Omental fat pad (tissue), 4 donors: ENCODE results near the gene PBXIP1. TPM values are rescaled to one million over a fixed set of nuclear protein-coding genes. Genes with fewer than 3 reads are reported as not detected.
A peak's percentile ranks its signal among the peaks of the same experiment; 100 is the strongest.
"Not testable (repeated sequence)": the region's sequence is repeated elsewhere in the genome, so short reads cannot be mapped to it uniquely, and the experiment has no call there.

ENCODE experiments used
- ATAC-seq: fragments of 150-250 bp; one replicate; pipeline ENCODE4 v1.9.1; 2016; ENCODE audit warnings: mild to moderate bottlenecking, moderate library complexity; ENCODE audit not compliant: low FRiP score
- DNase-seq: peaks from one replicate; pipeline ENCODE4 v3.0.0-alpha.2; 2019; ENCODE audit warnings: low spot score
- total RNA-seq, 4 donors: library from RNA; depleted of rRNA; stranded (reverse); fragments of >200 nt; gene quantifications; one replicate each; pipeline ENCODE4 v1.1.0, GENCODE V29; 2016
- TF ChIP-seq, protein P1 (sequence below), 3 donors: fragments of 450-650 bp; IDR thresholded peaks; one replicate each; pipeline ENCODE4 v1.5.1; 2016 to 2017; ENCODE audit warnings: antibody characterized with exemption in 3 of 3, mild to moderate bottlenecking in 3 of 3, moderate library complexity in 2 of 3

Gene PBXIP1
- total RNA-seq, 4 donors from 2014 or later, result 65.0 to 93.7 (median 82.0) TPM

DNA sequence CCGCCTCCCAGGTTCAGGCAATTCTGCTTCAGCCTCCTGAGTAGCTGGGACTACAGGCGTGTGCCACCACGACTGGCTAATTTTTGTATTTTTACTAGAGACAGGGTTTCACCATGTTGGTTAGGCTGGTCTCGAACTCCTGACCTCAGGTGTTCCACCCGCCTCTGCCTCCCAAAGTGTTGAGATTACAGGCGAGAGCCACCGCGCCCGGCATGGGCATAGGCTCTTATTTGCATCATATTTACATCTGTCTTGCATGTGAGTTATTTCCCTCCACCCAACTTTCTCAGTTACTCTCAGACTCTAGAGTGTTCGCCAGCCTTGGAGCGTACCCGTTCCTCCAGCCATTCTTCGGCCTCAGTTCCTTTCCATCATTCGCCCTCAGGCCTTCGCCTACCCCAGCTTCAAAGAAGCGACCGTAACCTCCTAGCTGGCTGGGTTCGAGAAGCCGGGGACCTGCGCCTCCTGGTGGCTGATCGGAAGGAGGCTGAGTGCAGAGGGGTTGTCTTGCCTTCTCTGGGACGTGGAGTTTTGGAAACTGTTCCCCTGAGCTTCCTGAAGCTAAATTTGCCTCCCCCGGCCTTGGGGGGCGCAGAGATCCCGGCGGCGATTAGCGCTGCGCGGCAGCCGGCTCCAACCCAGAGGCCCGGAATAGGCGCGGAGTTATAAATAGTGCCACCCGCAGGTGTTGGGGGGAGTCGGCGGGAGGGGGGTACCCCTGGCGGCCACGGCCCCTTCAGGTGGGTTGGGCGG, 43.1 kb upstream of the PBXIP1 start:
- ATAC-seq, result no peak
- TF ChIP-seq, protein P1, sequence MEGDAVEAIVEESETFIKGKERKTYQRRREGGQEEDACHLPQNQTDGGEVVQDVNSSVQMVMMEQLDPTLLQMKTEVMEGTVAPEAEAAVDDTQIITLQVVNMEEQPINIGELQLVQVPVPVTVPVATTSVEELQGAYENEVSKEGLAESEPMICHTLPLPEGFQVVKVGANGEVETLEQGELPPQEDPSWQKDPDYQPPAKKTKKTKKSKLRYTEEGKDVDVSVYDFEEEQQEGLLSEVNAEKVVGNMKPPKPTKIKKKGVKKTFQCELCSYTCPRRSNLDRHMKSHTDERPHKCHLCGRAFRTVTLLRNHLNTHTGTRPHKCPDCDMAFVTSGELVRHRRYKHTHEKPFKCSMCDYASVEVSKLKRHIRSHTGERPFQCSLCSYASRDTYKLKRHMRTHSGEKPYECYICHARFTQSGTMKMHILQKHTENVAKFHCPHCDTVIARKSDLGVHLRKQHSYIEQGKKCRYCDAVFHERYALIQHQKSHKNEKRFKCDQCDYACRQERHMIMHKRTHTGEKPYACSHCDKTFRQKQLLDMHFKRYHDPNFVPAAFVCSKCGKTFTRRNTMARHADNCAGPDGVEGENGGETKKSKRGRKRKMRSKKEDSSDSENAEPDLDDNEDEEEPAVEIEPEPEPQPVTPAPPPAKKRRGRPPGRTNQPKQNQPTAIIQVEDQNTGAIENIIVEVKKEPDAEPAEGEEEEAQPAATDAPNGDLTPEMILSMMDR (IDR thresholded peaks at IDR 0.05), result peak in 1 of 3 donors; percentile 47
- no peak for DNase-seq

DNA sequence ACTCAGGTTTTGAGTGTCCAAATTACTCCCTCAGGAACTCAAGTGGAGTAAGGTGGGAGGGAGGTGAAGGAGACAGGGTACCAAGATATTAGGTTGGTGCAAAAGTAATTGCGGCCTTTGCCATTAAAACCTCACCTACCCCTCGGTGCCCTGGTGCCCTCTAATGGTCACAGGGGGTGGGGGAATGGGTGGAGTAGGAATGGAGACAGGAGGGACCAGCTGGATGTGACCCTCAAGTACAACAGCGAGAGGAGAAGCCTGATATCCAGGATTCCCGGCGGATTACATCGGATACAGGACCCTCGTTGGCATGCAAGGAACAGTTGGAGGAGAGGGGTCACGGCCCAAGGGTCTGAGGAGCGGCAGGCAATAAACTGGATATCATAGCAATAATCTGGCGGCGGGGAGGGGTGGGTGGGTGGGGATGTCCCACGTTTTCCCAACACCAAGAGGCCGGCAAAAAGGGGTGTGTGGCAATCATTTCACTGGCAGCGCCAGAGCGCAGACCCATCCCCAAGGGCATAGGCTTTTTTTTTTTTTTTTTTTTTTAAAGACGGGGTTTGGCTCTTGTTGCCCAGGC, 42.4 kb upstream of the PBXIP1 start:
- ATAC-seq (no peak), DNase-seq (no peak)
- TF ChIP-seq, protein P1 (IDR thresholded peaks at IDR 0.05), result no peak

DNA sequence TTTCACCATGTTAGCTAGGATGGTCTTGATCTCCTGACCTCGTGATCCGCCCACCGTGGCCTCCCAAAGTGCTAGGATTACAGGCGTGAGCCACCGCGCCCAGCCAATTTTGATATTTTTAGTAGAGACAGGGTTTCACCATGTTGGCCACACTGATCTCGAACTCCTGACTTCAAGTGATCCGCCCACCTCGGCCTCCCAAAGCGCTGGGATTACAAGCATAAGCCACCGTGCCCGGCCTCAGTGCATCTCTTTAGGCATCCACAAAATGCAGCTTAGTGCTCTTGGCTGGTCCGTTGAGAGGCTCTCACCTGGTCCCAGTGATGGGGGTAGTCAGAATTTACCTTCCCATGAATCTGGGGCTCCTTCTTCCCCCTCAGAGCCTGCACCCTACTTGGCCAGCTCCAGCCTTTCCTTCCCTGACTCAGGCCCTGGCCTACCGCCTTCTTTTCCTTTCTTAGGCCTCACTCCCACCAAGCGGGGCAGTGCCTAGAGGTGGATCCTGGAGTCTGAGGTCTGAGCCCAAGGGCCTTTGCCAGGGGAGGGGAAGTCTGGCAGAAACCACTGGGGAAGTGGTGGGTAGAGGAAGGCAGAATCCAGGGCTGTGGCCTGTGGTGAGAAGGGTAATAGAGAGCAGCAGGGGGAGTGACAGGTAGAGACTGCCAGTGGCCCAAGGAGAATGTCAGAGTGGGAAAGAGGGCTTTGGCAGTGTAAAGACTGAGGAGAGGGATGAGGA, 41.2 kb upstream of the PBXIP1 start:
- no peak for DNase-seq
- TF ChIP-seq, protein P1 (IDR thresholded peaks at IDR 0.05), result no peak

DNA sequence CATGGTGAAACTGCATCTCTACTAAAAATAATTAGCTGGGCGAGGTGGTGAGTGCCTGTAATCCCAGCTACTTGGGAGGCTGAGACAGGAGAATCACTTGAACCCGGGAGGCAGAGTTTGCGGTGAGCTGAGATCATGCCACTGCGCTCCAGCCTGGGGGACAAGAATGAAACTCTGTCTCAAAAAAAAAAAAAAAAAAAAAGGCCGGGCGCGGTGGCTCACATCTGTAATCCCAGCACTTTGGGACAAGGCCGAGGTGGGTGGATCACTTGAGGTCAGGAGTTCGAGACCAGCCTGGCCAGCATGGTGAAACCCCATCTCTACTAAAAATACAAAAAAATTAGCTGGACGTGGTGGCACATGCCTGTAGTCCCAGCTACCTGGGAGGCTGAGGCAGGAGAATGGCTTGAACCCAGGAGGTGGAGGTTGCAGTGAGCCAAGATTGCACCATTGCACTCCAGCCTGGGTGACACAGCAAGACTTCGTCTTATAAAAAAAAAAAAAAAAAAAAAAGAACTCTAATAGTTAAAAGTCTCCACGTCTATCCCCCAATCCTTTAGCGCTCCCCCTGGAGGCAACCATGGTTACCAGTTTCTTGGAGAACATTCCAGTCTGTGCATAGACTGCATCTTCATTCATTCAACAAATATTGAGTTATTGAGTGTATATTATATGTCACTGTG, 39.5 kb upstream of the PBXIP1 start:
- peak; percentile 46 for ATAC-seq
- not testable (repeated sequence) for DNase-seq

More for the DNA sequence above, 41.2 kb upstream of the PBXIP1 start:
- no peak for ATAC-seq

DNA sequence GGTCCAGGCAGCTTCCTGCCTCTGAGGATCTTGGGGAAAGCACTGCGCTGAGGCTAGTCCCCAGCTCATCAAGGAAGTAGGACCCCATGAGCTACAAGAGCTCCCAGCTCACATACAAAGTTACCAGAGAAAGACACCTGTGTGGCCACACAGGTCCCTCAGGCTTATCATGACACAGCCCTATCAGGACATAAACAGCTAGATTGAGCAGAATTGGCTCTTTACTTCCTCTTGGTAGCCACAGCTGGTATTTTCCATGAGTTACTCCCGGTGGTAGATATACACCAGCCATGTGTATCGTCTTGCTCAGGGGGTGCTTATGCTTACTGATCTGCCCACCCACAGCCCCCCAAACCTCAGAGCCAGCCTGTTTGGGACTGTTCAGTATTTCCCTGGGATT, 38.7 kb upstream of the PBXIP1 start:
- ATAC-seq, result no peak
- no peak for DNase-seq
- TF ChIP-seq, protein P1 (IDR thresholded peaks at IDR 0.05), result no peak

DNA sequence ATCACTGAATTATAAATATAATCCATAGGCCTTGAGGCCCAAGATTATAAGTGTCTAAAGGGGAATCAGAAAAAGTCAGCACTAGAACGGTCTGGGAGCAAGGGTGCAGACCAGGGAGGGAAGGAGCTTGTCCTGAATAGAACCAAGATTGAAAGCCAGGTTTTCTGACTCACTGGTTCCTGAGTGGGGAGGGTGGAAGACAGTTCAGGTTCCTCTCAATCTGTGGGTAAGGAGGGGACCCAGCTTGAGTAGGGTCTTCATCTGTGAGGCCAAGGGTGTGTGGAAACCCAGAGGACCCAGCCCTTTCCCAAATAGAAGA, 38.3 kb upstream of the PBXIP1 start:
- DNase-seq (no peak), ATAC-seq (no peak)
- TF ChIP-seq, protein P1 (IDR thresholded peaks at IDR 0.05), result no peak

DNA sequence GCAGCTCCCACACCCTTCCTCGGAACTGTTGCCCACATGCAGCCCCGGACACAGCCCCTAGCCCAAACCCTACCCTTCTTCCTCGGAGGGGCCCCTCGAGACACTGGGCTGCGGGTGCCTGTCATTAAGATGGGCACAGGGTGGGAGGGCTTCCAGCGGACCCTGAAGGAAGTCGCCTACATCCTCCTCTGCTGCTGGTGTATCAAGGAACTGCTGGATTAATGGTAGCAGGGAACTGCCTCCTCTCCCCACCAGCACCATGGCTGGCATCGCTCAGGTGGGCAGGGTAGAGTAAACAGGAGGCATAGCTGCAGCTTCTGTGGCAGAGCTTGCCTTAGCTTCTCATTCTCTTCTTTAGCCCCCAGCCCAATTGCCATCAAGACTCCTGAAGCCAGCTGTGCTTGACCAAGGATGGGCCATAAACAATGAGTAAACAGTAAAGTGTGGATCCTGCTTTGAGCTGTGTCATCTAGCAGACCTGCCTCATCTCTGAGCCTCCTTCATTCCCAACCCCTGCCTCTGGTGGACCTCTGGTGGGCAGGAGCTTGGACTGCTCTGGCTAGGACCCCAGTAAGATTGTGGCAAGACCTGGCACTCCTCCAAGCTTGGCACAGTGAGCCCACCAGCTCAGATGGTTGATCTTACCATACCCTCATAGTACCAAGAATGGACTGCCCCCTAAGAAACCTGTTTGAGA, 37.8 kb upstream of the PBXIP1 start, which contains the start of gene LENEP:
LENEP (plus strand) TSS at position 15 of the 697 bp plus-strand sequence; CDS start at position 37, 22 bp downstream.
- TF ChIP-seq, protein P1 (IDR thresholded peaks at IDR 0.05), result no peak
- no peak for ATAC-seq
- DNase-seq, result no peak
